ENCODE data around the gene SAP30BP. TPM values are rescaled to one million over a fixed set of nuclear protein-coding genes. Genes with fewer than 3 reads are reported as not detected.

Gene SAP30BP
- total and polyA plus RNA-seq, 4 donors: 20.9 to 33.4 (median 30.2) TPM

GRCh38 chr17:75688209-75688825, 21.2 kb downstream of the SAP30BP start:
- 82% methylated on average over 11 of the region's 11 CpGs for WGBS
- Histone ChIP-seq H3K4me1 (ENCODE audit: control insufficient read depth in 4 of 4, insufficient read depth in 4 of 4, low read length in 3 of 4) (no peaks in the 10 kb centered on the region), H3K36me3 (ENCODE audit: control insufficient read depth in 4 of 4, insufficient read depth in 3 of 4, low read depth in 1 of 4, low read length in 3 of 4) (peaks cover 0 to 24% (median 3%) of the 10 kb centered on the region in 4 donors), H3K9ac (ENCODE audit: low read depth in 1 of 2, low read length in 2 of 2) (no peak overlapping the region), H3K9me3 (ENCODE audit: control insufficient read depth in 4 of 4, low read length in 3 of 4) (no peaks in the 10 kb centered on the region), H3K27me3 (ENCODE audit: control insufficient read depth in 4 of 4, insufficient read depth in 4 of 4, low read length in 3 of 4) (no peaks in the 10 kb centered on the region), H3K27ac (ENCODE audit: low read depth in 1 of 2, low read length in 2 of 2) (peak overlapping the region in 1 of 2 donors; percentile 27), H3K4me3 (ENCODE audit: low read depth in 1 of 3, low read length in 3 of 3) (no peak overlapping the region)
- TF ChIP-seq ZBTB33 (IDR thresholded peaks at IDR 0.05) (no peak), NR2F2 (IDR thresholded peaks at IDR 0.05) (no peak), SP1 (IDR thresholded peaks at IDR 0.05) (no peak), RAD21 (IDR thresholded peaks at IDR 0.05) (no peak), CTCF (IDR thresholded peaks at IDR 0.05; ENCODE audit: low read depth, low read length, missing input control) (no peak), EGR1 (IDR thresholded peaks at IDR 0.05; ENCODE audit: low read depth in 2 of 2) (no peak), ATF3 (IDR thresholded peaks at IDR 0.05) (no peak), REST (IDR thresholded peaks at IDR 0.05) (no peak), YY1 (IDR thresholded peaks at IDR 0.05) (no peak), JUND (IDR thresholded peaks at IDR 0.05) (no peak), FOXA1 (IDR thresholded peaks at IDR 0.05) (no peak)
- DNase-seq (ENCODE audit: low spot score): no peak

GRCh38 chr17:75689441-75689873, 22.3 kb downstream of the SAP30BP start:
- TF ChIP-seq REST (IDR thresholded peaks at IDR 0.05) (no peak), GABPA (IDR thresholded peaks at IDR 0.05 in 1 of 2, conservative IDR thresholded peaks at IDR 0.05 in 1 of 2) (no peak), RXRA (IDR thresholded peaks at IDR 0.05) (no peak), FOXA1 (IDR thresholded peaks at IDR 0.05) (no peak), YY1 (IDR thresholded peaks at IDR 0.05) (no peak), ZBTB33 (IDR thresholded peaks at IDR 0.05) (no peak), FOXA2 (IDR thresholded peaks at IDR 0.05) (no peak), HNF4A (conservative IDR thresholded peaks at IDR 0.05) (no peak), EGR1 (IDR thresholded peaks at IDR 0.05; ENCODE audit: low read depth in 2 of 2) (no peak)
- Histone ChIP-seq H3K27me3 (ENCODE audit: control insufficient read depth in 4 of 4, insufficient read depth in 4 of 4, low read length in 3 of 4) (no peaks in the 10 kb centered on the region), H3K9ac (ENCODE audit: low read depth in 1 of 2, low read length in 2 of 2) (no peak overlapping the region), H3K27ac (ENCODE audit: low read depth in 1 of 2, low read length in 2 of 2) (no peak overlapping the region), H3K36me3 (ENCODE audit: control insufficient read depth in 4 of 4, insufficient read depth in 3 of 4, low read depth in 1 of 4, low read length in 3 of 4) (peaks cover 2 to 31% (median 4%) of the 10 kb centered on the region in 4 donors), H3K9me3 (ENCODE audit: control insufficient read depth in 4 of 4, low read length in 3 of 4) (no peaks in the 10 kb centered on the region), H3K4me3 (ENCODE audit: low read depth in 1 of 3, low read length in 3 of 3) (no peak overlapping the region), H3K4me1 (ENCODE audit: control insufficient read depth in 4 of 4, insufficient read depth in 4 of 4, low read length in 3 of 4) (no peaks in the 10 kb centered on the region)
- 88% methylated on average over 6 of the region's 6 CpGs for WGBS
- DNase-seq (ENCODE audit: low spot score): no peak
